Fibroblast of lung (primary cell): Measurements from ENCODE around the gene SPATA20. TPM values are rescaled to one million over a fixed set of nuclear protein-coding genes. Genes with fewer than 3 reads are reported as not detected.

ENCODE experiments used
- DNase-seq, 2 donors: peaks; one replicate each; pipeline versions ENCODE4 v3.0.0 to v3.0.0-alpha.2; 2010; ENCODE audit warnings: low read depth in 2 of 2
- H2AFZ ChIP-seq: 2 replicates; pipeline ENCODE4 v1.5.1; 2012; ENCODE audit warnings: low read length, control low read depth, inconsistent platforms
- H3K27ac ChIP-seq: 2 replicates; pipeline ENCODE4 v1.5.1; 2011; ENCODE audit warnings: low read length, control low read depth; ENCODE audit not compliant: insufficient read depth
- H3K27me3 ChIP-seq: 2 replicates; pipeline ENCODE4 v1.5.1; 2011; ENCODE audit warnings: mild to moderate bottlenecking, low read length; ENCODE audit not compliant: control insufficient read depth, insufficient read depth
- H3K36me3 ChIP-seq: 2 replicates; pipeline ENCODE4 v1.5.1; 2011; ENCODE audit warnings: low read length; ENCODE audit not compliant: control insufficient read depth, insufficient read depth
- H3K4me1 ChIP-seq: 2 replicates; pipeline ENCODE4 v1.5.1; 2011; ENCODE audit warnings: low read length; ENCODE audit not compliant: control insufficient read depth, insufficient read depth; ENCODE audit errors: extremely low read depth
- H3K4me2 ChIP-seq: 2 replicates; pipeline ENCODE4 v1.5.1; 2011; ENCODE audit warnings: low read length, control low read depth; ENCODE audit not compliant: insufficient read depth; ENCODE audit errors: extremely low read depth
- H3K4me3 ChIP-seq, 4 experiments: fragments of 200-600 bp in 1 of 4; sonication (generic) in 1 of 4; replicated peaks in 1 of 4; 2 replicates each; pipeline ENCODE4 v1.5.1; 2011 to 2016; ENCODE audit warnings: low read length in 4 of 4, low read depth in 3 of 4, mild to moderate bottlenecking in 3 of 4, control low read depth in 2 of 4, inconsistent platforms in 1 of 4, mixed read lengths in 1 of 4; ENCODE audit not compliant: insufficient read depth in 1 of 4; ENCODE audit errors: control extremely low read depth in 1 of 4
- H3K79me2 ChIP-seq: 2 replicates; pipeline ENCODE4 v1.5.1; 2012; ENCODE audit warnings: mild to moderate bottlenecking, low read length, inconsistent platforms; ENCODE audit not compliant: control insufficient read depth, insufficient read depth
- H3K9ac ChIP-seq: 2 replicates; pipeline ENCODE4 v1.5.1; 2011; ENCODE audit warnings: mild to moderate bottlenecking, low read length, control low read depth; ENCODE audit not compliant: insufficient read depth
- H3K9me3 ChIP-seq: 2 replicates; pipeline ENCODE4 v1.5.1; 2012; ENCODE audit warnings: low read depth, low read length; ENCODE audit not compliant: control insufficient read depth, insufficient read depth
- H4K20me1 ChIP-seq: 2 replicates; pipeline ENCODE4 v1.5.1; 2011; ENCODE audit warnings: low read length; ENCODE audit not compliant: control insufficient read depth, insufficient read depth; ENCODE audit errors: extremely low read depth
- CTCF ChIP-seq, 2 donors: IDR thresholded peaks in 1 of 2; conservative IDR thresholded peaks in 1 of 2; 1 replicate in 1 of 2; 2 replicates in 1 of 2; pipeline ENCODE4 v1.5.1; 2011 to 2012; ENCODE audit warnings: low read length in 2 of 2, control low read depth in 1 of 2, inconsistent platforms in 1 of 2, low read depth in 1 of 2, mild to moderate bottlenecking in 1 of 2
- EZH2 ChIP-seq: IDR thresholded peaks from 2 replicates; pipeline ENCODE4 v1.5.1; 2012; ENCODE audit warnings: low read length, control low read depth, mild to moderate bottlenecking; ENCODE audit errors: missing control alignments
- polyA plus RNA-seq, 2 donors: library from polyadenylated mRNA; depleted of rRNA in 1 of 2; stranded (reverse) in 1 of 2; unstranded in 1 of 2; fragments of >200 nt; gene quantifications; 2 replicates each; pipeline ENCODE4 v1.2.1, GENCODE V29; 2011 to 2012; ENCODE audit warnings: missing spikeins in 1 of 2
- total RNA-seq: library from RNA; depleted of rRNA; stranded (reverse); fragments of >200 nt; gene quantifications from 2 replicates; pipeline ENCODE4 v1.2.1, GENCODE V29; 2014

SPATA20 gene
- total and polyA plus RNA-seq, 2 donors (not counting 1 experiment from before 2014, with no cell fraction given): 21.6 to 119 TPM

DNA sequence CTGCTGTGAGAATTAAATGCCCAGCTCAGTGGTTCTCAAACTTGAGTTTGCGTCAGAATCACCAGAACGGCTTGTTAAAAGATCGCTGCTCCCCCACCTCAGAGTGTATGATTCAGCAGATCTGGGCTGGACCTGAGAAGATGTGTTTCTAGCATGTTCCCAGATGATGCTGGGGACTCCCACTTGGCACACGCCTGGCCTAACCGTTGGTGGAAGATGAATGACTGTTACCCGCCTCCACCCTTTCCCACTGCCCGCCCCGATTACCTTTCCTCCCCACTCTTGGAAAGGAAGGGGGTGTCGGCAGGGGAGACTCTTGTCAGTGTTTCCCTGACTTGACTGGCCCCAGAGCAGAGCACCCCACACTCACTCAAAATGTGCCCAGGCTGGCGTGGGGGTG, 58.5 kb downstream of the SPATA20 start:
- no peak overlapping the region for H3K9ac ChIP-seq
- no peak overlapping the region for H3K27ac ChIP-seq
- H3K27me3 ChIP-seq: peaks cover 28% of the 10 kb centered on the region
- H3K79me2 ChIP-seq: no peaks in the 10 kb centered on the region
- DNase-seq: peak; percentile 12 to 44
- H3K4me3 ChIP-seq: no peak overlapping the region
- H3K36me3 ChIP-seq: no peaks in the 10 kb centered on the region
- H2AFZ ChIP-seq: no peak overlapping the region
- no peak overlapping the region for H3K4me2 ChIP-seq
- no peaks in the 10 kb centered on the region for H3K9me3 ChIP-seq
- TF ChIP-seq EZH2: no peak
- no peak for TF ChIP-seq CTCF (conservative IDR thresholded peaks at IDR 0.05 in 1 of 2, IDR thresholded peaks at IDR 0.05 in 1 of 2; ENCODE audit: low read depth in 1 of 2, low read length in 2 of 2)
- H4K20me1 ChIP-seq: no peaks in the 10 kb centered on the region
- peaks cover 2% of the 10 kb centered on the region for H3K4me1 ChIP-seq

Other genes with a start within 250 kb of the SPATA20 start
- gene XYLT2, start 201.0 kb upstream of the SPATA20 start, total RNA-seq: 32.9 and 43.9 TPM in 2 replicates
- 11.3 and 12.7 TPM in 2 replicates for gene XYLT2, start 201.0 kb upstream of the SPATA20 start, polyA plus RNA-seq
- 43.4 and 53.3 TPM in 2 replicates for gene MRPL27, start 174.0 kb upstream of the SPATA20 start, total RNA-seq
- 113 and 142 TPM in 2 replicates for gene MRPL27, start 174.0 kb upstream of the SPATA20 start, polyA plus RNA-seq
- gene EME1, start 173.9 kb upstream of the SPATA20 start, total RNA-seq: 0.51 and 2.3 TPM in 2 replicates
- gene EME1, start 173.9 kb upstream of the SPATA20 start, polyA plus RNA-seq: 2.7 and 9.3 TPM in 2 replicates
- 83.2 and 88.7 TPM in 2 replicates for gene LRRC59, start 149.7 kb upstream of the SPATA20 start, total RNA-seq
- 142 and 167 TPM in 2 replicates for gene LRRC59, start 149.7 kb upstream of the SPATA20 start, polyA plus RNA-seq
- 21.1 and 23.6 TPM in 2 replicates for gene ACSF2, start 121.0 kb upstream of the SPATA20 start, total RNA-seq
- gene ACSF2, start 121.0 kb upstream of the SPATA20 start, polyA plus RNA-seq: 12.9 and 16.5 TPM in 2 replicates
- not detected in 2 replicates for gene CHAD, start 78.3 kb upstream of the SPATA20 start, total RNA-seq
- gene CHAD, start 78.3 kb upstream of the SPATA20 start, polyA plus RNA-seq: not detected in 2 replicates
- 23.9 and 28.4 TPM in 2 replicates for gene RSAD1, start 68.3 kb upstream of the SPATA20 start, total RNA-seq
- 12.5 and 13.8 TPM in 2 replicates for gene RSAD1, start 68.3 kb upstream of the SPATA20 start, polyA plus RNA-seq
- 2.3 and 3.0 TPM in 2 replicates for gene MYCBPAP, start 38.7 kb upstream of the SPATA20 start, total RNA-seq
- gene MYCBPAP, start 38.7 kb upstream of the SPATA20 start, polyA plus RNA-seq: 0.16 and 0.40 TPM in 2 replicates
- gene EPN3, start 14.4 kb upstream of the SPATA20 start, total RNA-seq: under 0.01 TPM in 1 of 2 replicates, not detected in the other
- gene EPN3, start 14.4 kb upstream of the SPATA20 start, polyA plus RNA-seq: not detected in 2 replicates
- gene CACNA1G, start 13.5 kb downstream of the SPATA20 start, total RNA-seq: 0.26 and 0.99 TPM in 2 replicates
- gene CACNA1G, start 13.5 kb downstream of the SPATA20 start, polyA plus RNA-seq: 0.08 and 0.09 TPM in 2 replicates
- 20.0 and 34.8 TPM in 2 replicates for gene ABCC3, start 87.7 kb downstream of the SPATA20 start, total RNA-seq
- gene ABCC3, start 87.7 kb downstream of the SPATA20 start, polyA plus RNA-seq: 11.5 and 11.9 TPM in 2 replicates
- gene ANKRD40, start 160.7 kb downstream of the SPATA20 start, total RNA-seq: 34.4 and 34.5 TPM in 2 replicates
- 59.9 and 65.9 TPM in 2 replicates for gene ANKRD40, start 160.7 kb downstream of the SPATA20 start, polyA plus RNA-seq
- 23.9 and 35.2 TPM in 2 replicates for gene LUC7L3, start 172.4 kb downstream of the SPATA20 start, total RNA-seq
- gene LUC7L3, start 172.4 kb downstream of the SPATA20 start, polyA plus RNA-seq: 45.2 and 56.5 TPM in 2 replicates
- gene ANKRD40CL, start 220.3 kb downstream of the SPATA20 start, total RNA-seq: under 0.01 TPM in 1 of 2 replicates, not detected in the other
- gene ANKRD40CL, start 220.3 kb downstream of the SPATA20 start, polyA plus RNA-seq: not detected in 2 replicates